ENCODE measurements around the gene FRMD4B. TPM values are rescaled to one million over a fixed set of nuclear protein-coding genes. Genes with fewer than 3 reads are reported as not detected.

The FRMD4B gene
- total RNA-seq, 4 donors from 2014 or later: 58.0 to 71.9 (median 63.4) TPM

- TF ChIP-seq CTCF (IDR thresholded peaks at IDR 0.05) (no peak), POLR2A (IDR thresholded peaks at IDR 0.05) (no peak)
- 86 to 88% methylated on average over 3 of the region's 3 CpGs for WGBS, 2 donors
- no peak overlapping the region for H3K4me3 ChIP-seq (ENCODE audit: low read depth, poor library complexity, severe bottlenecking)
- intact Hi-C loops (cut with DNase I; ENCODE audit: low total_unique reads): no loop called here
- DNase-seq (ENCODE audit: low spot score in 2 of 2): no peak
These were observed 7.6 kb downstream of the FRMD4B start for GRCh38 chr3:69378112-69378802.

- TF ChIP-seq POLR2A (IDR thresholded peaks at IDR 0.05) (no peak), CTCF (IDR thresholded peaks at IDR 0.05) (no peak)
- intact Hi-C loops (cut with DNase I; ENCODE audit: low total_unique reads): no loop called here
- H3K4me3 ChIP-seq (ENCODE audit: low read depth, poor library complexity, severe bottlenecking): no peak overlapping the region
- 75 to 87% methylated on average over 3 of the region's 3 CpGs for WGBS, 2 donors
- DNase-seq (ENCODE audit: low spot score in 2 of 2): no peak
These were observed 8.6 kb downstream of the FRMD4B start for GRCh38 chr3:69377262-69377661.

- TF ChIP-seq CTCF (IDR thresholded peaks at IDR 0.05): no peak
- no peak for TF ChIP-seq POLR2A (IDR thresholded peaks at IDR 0.05)
- 92 to 95% methylated on average over 2 of the region's 2 CpGs for WGBS, 2 donors
- intact Hi-C loops (cut with DNase I; ENCODE audit: low total_unique reads): no loop called here
- no peak for DNase-seq (ENCODE audit: low spot score in 2 of 2)
- no peak overlapping the region for H3K4me3 ChIP-seq (ENCODE audit: low read depth, poor library complexity, severe bottlenecking)
These were observed 9.2 kb downstream of the FRMD4B start for GRCh38 chr3:69376731-69377130.

- 87 to 93% methylated on average over 5 of the region's 5 CpGs for WGBS, 2 donors
- DNase-seq (ENCODE audit: low spot score in 2 of 2): no peak
- intact Hi-C loops (cut with DNase I; ENCODE audit: low total_unique reads): no loop called here
- no peak for TF ChIP-seq POLR2A (IDR thresholded peaks at IDR 0.05)
- TF ChIP-seq CTCF (IDR thresholded peaks at IDR 0.05): no peak
- no peak overlapping the region for H3K4me3 ChIP-seq (ENCODE audit: low read depth, poor library complexity, severe bottlenecking)
These were observed 14.1 kb downstream of the FRMD4B start for GRCh38 chr3:69371816-69372215.

GRCh38 chr3:69370901-69371301 is 15.0 kb downstream of the FRMD4B start:
- WGBS, 2 donors: 37 to 41% methylated on average over 2 of the region's 2 CpGs
- TF ChIP-seq CTCF (IDR thresholded peaks at IDR 0.05) (no peak), POLR2A (IDR thresholded peaks at IDR 0.05) (no peak)
- DNase-seq (ENCODE audit: low spot score in 2 of 2): no peak
- intact Hi-C loops (cut with DNase I; ENCODE audit: low total_unique reads): no loop called here
- H3K4me3 ChIP-seq (ENCODE audit: low read depth, poor library complexity, severe bottlenecking): no peak overlapping the region

Data from lower leg skin (tissue), 4 donors.